Right lobe of liver (tissue), 6 donors: ENCODE data around the gene CAMK4. TPM values are rescaled to one million over a fixed set of nuclear protein-coding genes. Genes with fewer than 3 reads are reported as not detected.

Experiments
- ATAC-seq, 4 donors: fragments of 200-7000 bp; cut with Tn5 transposase; one replicate each; pipeline ENCODE4 v1.9.1; 2020; ENCODE audit warnings: mild to moderate bottlenecking in 4 of 4, moderate library complexity in 4 of 4
- DNase-seq, 3 donors: peaks; one replicate each; pipeline ENCODE4 v3.0.0-alpha.2; 2020
- H3K27ac ChIP-seq, 3 donors: fragments of 200-600 bp; one replicate each; pipeline ENCODE4 v1.8.0; 2022
- H3K27me3 ChIP-seq, 2 donors: fragments of 200-600 bp; one replicate each; pipeline ENCODE4 v1.8.0; 2022
- H3K36me3 ChIP-seq, 4 donors: fragments of 200-600 bp; sonication (generic) in 1 of 4; one replicate each; pipeline versions ENCODE4 v1.5.1 to v1.8.0; 2017 to 2022; ENCODE audit warnings: control low read depth in 1 of 4
- H3K4me1 ChIP-seq, 4 donors: fragments of 200-600 bp; sonication (generic) in 1 of 4; one replicate each; pipeline versions ENCODE4 v1.5.1 to v1.8.0; 2017 to 2022; ENCODE audit warnings: control low read depth in 1 of 4
- H3K4me3 ChIP-seq, 3 donors: fragments of 200-600 bp; one replicate each; pipeline ENCODE4 v1.8.0; 2022
- H3K9me3 ChIP-seq, 4 donors: fragments of 200-600 bp; sonication (generic) in 1 of 4; one replicate each; pipeline versions ENCODE4 v1.5.1 to v1.8.0; 2017 to 2022; ENCODE audit warnings: control low read depth in 1 of 4
- CTCF ChIP-seq, 4 donors: fragments of 200-600 bp in 3 of 4; fragments of 450-650 bp in 1 of 4; IDR thresholded peaks; one replicate each; pipeline versions ENCODE4 v1.5.1 to v1.8.0; 2016 to 2022; ENCODE audit warnings: antibody characterized with exemption in 4 of 4, mild to moderate bottlenecking in 2 of 4
- POLR2A ChIP-seq: fragments of 450-650 bp; IDR thresholded peaks from one replicate; pipeline ENCODE4 v1.6.1; 2017; ENCODE audit warnings: antibody characterized with exemption, mild to moderate bottlenecking
- WGBS: methylation state at CpG from one replicate; pipeline ENCODE4 v1.1.6; 2018; ENCODE audit warnings: low coverage, low lambda C conversion rate; ENCODE audit not compliant: insufficient coverage; ENCODE audit errors: missing lambda C conversion rate; 5-methylcytosine and 5-hydroxymethylcytosine counted together
- intact Hi-C, 2 donors: fragments of 100-400 bp; cut with DNase I; formaldehyde crosslinking; loops; one replicate each; pipeline versions ENCODE4 v1.11.2 to v1.14.1; 2022
- total RNA-seq, 6 experiments: library from RNA; depleted of rRNA in 2 of 6; stranded (reverse); fragments of >200 nt in 2 of 6; fragmentation: NEBNext Ultra II Directional in 3 of 6; extraction: Animal tissue kit (Norgen Biotek cat#: 25700) in 3 of 6; gene quantifications; one replicate each; pipeline versions ENCODE4 v1.1.0 to v1.2.4, GENCODE V29; 2016 to 2023
- donor health status: DM: no; HTN: yes; CAD: no.
- donor health status: DM: no; HTN: no; CAD: no.
- donor health status: DM: no; HTN: no; CAD: no.
- donor health status: DM: no; HTN: yes; CAD: no.
- donor health status: DM: no; HTN: yes; CAD: no.

CAMK4 gene
- total RNA-seq, 6 experiments from 2014 or later, result 0.81 to 4.3 (median 1.3) TPM

- Histone ChIP-seq H3K4me1 (no peaks in the 10 kb centered on the region), H3K4me3 (no peak overlapping the region), H3K36me3 (no peaks in the 10 kb centered on the region), H3K9me3 (no peaks in the 10 kb centered on the region), H3K27ac (no peak overlapping the region), H3K27me3 (no peaks in the 10 kb centered on the region)
- no peak for DNase-seq
- no peak for ATAC-seq
- intact Hi-C loops, result no loop called here
- WGBS, result 40% methylated on average over 1 of the region's 1 CpG
- TF ChIP-seq POLR2A (no peak), CTCF (IDR thresholded peaks at IDR 0.05) (no peak)
Measured at GRCh38 chr5:111425205-111425604, 201.0 kb downstream of the CAMK4 start.

- TF ChIP-seq POLR2A (no peak), CTCF (IDR thresholded peaks at IDR 0.05) (no peak)
- Histone ChIP-seq H3K27ac (no peak overlapping the region), H3K27me3 (no peaks in the 10 kb centered on the region), H3K36me3 (no peaks in the 10 kb centered on the region), H3K9me3 (no peaks in the 10 kb centered on the region), H3K4me3 (no peak overlapping the region), H3K4me1 (no peaks in the 10 kb centered on the region)
- no peak for ATAC-seq
- intact Hi-C loops, result no loop called here
- 38% methylated on average over 3 of the region's 5 CpGs for WGBS
- DNase-seq, result no peak
Measured at GRCh38 chr5:111427762-111428161, 203.6 kb downstream of the CAMK4 start.

GRCh38 chr5:111432883-111433536, 208.8 kb downstream of the CAMK4 start:
- H3K4me3 ChIP-seq, result no peak overlapping the region
- no peak overlapping the region for H3K27ac ChIP-seq
- H3K27me3 ChIP-seq, result no peaks in the 10 kb centered on the region
- no peaks in the 10 kb centered on the region for H3K4me1 ChIP-seq
- TF ChIP-seq POLR2A (no peak), CTCF (IDR thresholded peaks at IDR 0.05) (no peak)
- no peaks in the 10 kb centered on the region for H3K9me3 ChIP-seq
- ATAC-seq (no peak), DNase-seq (no peak)
- no peaks in the 10 kb centered on the region for H3K36me3 ChIP-seq
- intact Hi-C loops, result no loop called here

GRCh38 chr5:111434800-111435199, 210.6 kb downstream of the CAMK4 start:
- WGBS, result 76% methylated on average over 1 of the region's 1 CpG
- H3K27ac ChIP-seq, result no peak overlapping the region
- no peak for ATAC-seq
- no peaks in the 10 kb centered on the region for H3K4me1 ChIP-seq
- TF ChIP-seq CTCF (IDR thresholded peaks at IDR 0.05), result no peak
- TF ChIP-seq POLR2A, result no peak
- no peaks in the 10 kb centered on the region for H3K27me3 ChIP-seq
- no peaks in the 10 kb centered on the region for H3K9me3 ChIP-seq
- DNase-seq, result no peak
- H3K4me3 ChIP-seq, result no peak overlapping the region
- intact Hi-C loops, result no loop called here
- H3K36me3 ChIP-seq, result no peaks in the 10 kb centered on the region
